CD4-positive, alpha-beta T cell (primary cell): ENCODE results near the gene NEK9. TPM values are rescaled to one million over a fixed set of nuclear protein-coding genes. Genes with fewer than 3 reads are reported as not detected.

ENCODE experiments used
- ATAC-seq: fragments of 200-7000 bp; cut with Tn5 transposase; one replicate; pipeline ENCODE4 v1.10.0; 2022; ENCODE audit warnings: mild to moderate bottlenecking; ENCODE audit not compliant: poor library complexity
- CTCF ChIA-PET: fragments of 350-600 bp; sonication (Branson Sonifier 250); formaldehyde crosslinking; loops from one replicate; lab custom pipeline; 2021; ENCODE audit warnings: antibody characterized with exemption, inconsistent platforms; lab: Charles Lee
- POLR2A ChIA-PET: fragments of 350-600 bp; sonication (Branson Sonifier 250); formaldehyde crosslinking; loops from one replicate; lab custom pipeline; 2021; ENCODE audit warnings: antibody characterized with exemption, inconsistent platforms; lab: Charles Lee
- DNase-seq, 14 experiments: peaks; one replicate each; pipeline ENCODE4 v3.0.0-alpha.2; 2013 to 2020; ENCODE audit warnings: mixed read lengths in 2 of 14
- H3K27ac ChIP-seq, 2 donors: one replicate each; pipeline versions ENCODE4 v1.5.1 to v1.7.0; 2013; ENCODE audit warnings: low read length in 2 of 2, low read depth in 1 of 2, mild to moderate bottlenecking in 1 of 2
- H3K27me3 ChIP-seq, 2 experiments: 1 replicate in 1 of 2; 2 replicates in 1 of 2; pipeline versions ENCODE4 v1.6.1 to v1.7.0; 2013; ENCODE audit warnings: low read length in 2 of 2, control low read depth in 1 of 2, mild to moderate bottlenecking in 1 of 2, moderate library complexity in 1 of 2; ENCODE audit not compliant: insufficient read depth in 2 of 2, control insufficient read depth in 1 of 2
- H3K36me3 ChIP-seq: one replicate; pipeline ENCODE4 v1.6.1; 2013; ENCODE audit warnings: low read length, control low read depth; ENCODE audit not compliant: insufficient read depth
- H3K4me1 ChIP-seq: one replicate; pipeline ENCODE4 v1.6.1; 2013; ENCODE audit warnings: low read length, control low read depth; ENCODE audit not compliant: insufficient read depth
- H3K4me3 ChIP-seq: one replicate; pipeline ENCODE4 v1.5.1; 2013; ENCODE audit warnings: mild to moderate bottlenecking, low read length, moderate library complexity
- H3K9me3 ChIP-seq, 2 experiments: 1 replicate in 1 of 2; 2 replicates in 1 of 2; pipeline versions ENCODE4 v1.6.1 to v1.7.0; 2013; ENCODE audit warnings: low read length in 2 of 2, mild to moderate bottlenecking in 2 of 2, control low read depth in 1 of 2, moderate library complexity in 1 of 2; ENCODE audit not compliant: control insufficient read depth in 1 of 2, insufficient read depth in 1 of 2
- H3K27ac Mint-ChIP-seq: one replicate; pipeline ENCODE4 v1.8.0; 2020; ENCODE audit warnings: mixed read lengths
- H3K27me3 Mint-ChIP-seq: one replicate; pipeline ENCODE4 v1.8.0; 2021; ENCODE audit warnings: mixed read lengths
- H3K36me3 Mint-ChIP-seq: one replicate; pipeline ENCODE4 v1.8.0; 2021; ENCODE audit warnings: low read depth, mixed read lengths
- H3K4me1 Mint-ChIP-seq: one replicate; pipeline ENCODE4 v1.8.0; 2021; ENCODE audit warnings: low read depth, mixed read lengths
- H3K4me3 Mint-ChIP-seq: one replicate; pipeline ENCODE4 v1.8.0; 2020; ENCODE audit warnings: mild to moderate bottlenecking, mixed read lengths
- H3K9me3 Mint-ChIP-seq: one replicate; pipeline ENCODE4 v1.8.0; 2020; ENCODE audit warnings: mixed read lengths
- intact Hi-C, 2 experiments: fragments of 100-400 bp; cut with DNase I in 1 of 2; cut with micrococcal nuclease in 1 of 2; formaldehyde crosslinking; loops; one replicate each; pipeline versions ENCODE4 v1.15.1 to v1.9.0; 2023 to 2025; cut with DNase I, micrococcal nuclease
- total RNA-seq, 174 experiments: library from RNA in 2 of 174; stranded (reverse) in 2 of 174; gene quantifications; one replicate each; pipeline ENCODE4 v1.2.3 and lab custom pipeline; 2021 to 2026
- TF ChIP-seq, protein P1 (sequence below): fragments of 200-600 bp; IDR thresholded peaks from one replicate; pipeline ENCODE4 v1.8.0; 2022; ENCODE audit warnings: antibody characterized with exemption, mild to moderate bottlenecking

The NEK9 gene
- total RNA-seq, 2 experiments from 2014 or later: 53.5 to 54.1 TPM

DNA sequence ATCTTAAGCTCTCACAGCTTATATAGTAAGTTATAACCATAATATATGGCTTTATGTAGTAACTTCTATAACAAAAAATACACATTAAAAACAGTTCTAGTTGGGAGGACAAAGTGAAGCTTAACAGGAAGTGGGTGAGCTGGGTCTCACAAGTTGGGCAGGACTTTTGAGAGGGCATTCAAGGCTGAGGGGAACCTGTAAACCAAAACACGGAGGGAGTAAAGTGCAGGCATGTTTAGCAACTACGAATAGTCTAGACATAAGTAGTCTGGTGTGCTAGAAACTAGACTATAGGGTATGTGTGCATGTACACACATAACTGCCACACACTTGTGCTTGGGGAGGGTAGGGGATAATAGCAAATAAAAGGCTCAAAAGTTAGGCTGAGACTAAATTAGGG is 14.2 kb upstream of the NEK9 start:
- H3K36me3 ChIP-seq: peaks cover 4% of the 10 kb centered on the region
- H3K27ac Mint-ChIP-seq: peak overlapping the region; percentile 61
- TF ChIP-seq, protein P1, sequence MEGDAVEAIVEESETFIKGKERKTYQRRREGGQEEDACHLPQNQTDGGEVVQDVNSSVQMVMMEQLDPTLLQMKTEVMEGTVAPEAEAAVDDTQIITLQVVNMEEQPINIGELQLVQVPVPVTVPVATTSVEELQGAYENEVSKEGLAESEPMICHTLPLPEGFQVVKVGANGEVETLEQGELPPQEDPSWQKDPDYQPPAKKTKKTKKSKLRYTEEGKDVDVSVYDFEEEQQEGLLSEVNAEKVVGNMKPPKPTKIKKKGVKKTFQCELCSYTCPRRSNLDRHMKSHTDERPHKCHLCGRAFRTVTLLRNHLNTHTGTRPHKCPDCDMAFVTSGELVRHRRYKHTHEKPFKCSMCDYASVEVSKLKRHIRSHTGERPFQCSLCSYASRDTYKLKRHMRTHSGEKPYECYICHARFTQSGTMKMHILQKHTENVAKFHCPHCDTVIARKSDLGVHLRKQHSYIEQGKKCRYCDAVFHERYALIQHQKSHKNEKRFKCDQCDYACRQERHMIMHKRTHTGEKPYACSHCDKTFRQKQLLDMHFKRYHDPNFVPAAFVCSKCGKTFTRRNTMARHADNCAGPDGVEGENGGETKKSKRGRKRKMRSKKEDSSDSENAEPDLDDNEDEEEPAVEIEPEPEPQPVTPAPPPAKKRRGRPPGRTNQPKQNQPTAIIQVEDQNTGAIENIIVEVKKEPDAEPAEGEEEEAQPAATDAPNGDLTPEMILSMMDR: no peak
- no peaks in the 10 kb centered on the region for H3K9me3 ChIP-seq
- H3K36me3 Mint-ChIP-seq: peaks cover 45% of the 10 kb centered on the region
- ATAC-seq (no peak), DNase-seq (peak in 3 of 14 experiments; percentile 28 to 40 (median 31))
- H3K27ac ChIP-seq: no peak overlapping the region
- H3K9me3 Mint-ChIP-seq: no peaks in the 10 kb centered on the region
- ChIA-PET CTCF (interaction anchor here (0.6 to 2.0 kb wide), 6 partner anchors 15 to 205 kb away, joined by 3 to 8 read pairs (median 4); no protein-coding TSS in a partner anchor), POLR2A (interaction anchor here (0.8 to 2.3 kb wide), 4 partner anchors 9 to 153 kb away, joined by 3 to 6 read pairs (median 4); partner anchors contain the start of gene NEK9)
- no peak overlapping the region for H3K4me3 ChIP-seq
- H3K4me1 ChIP-seq: peaks cover 22% of the 10 kb centered on the region
- intact Hi-C loops: loop anchor here in 1 of 2 experiments (5.0 kb wide), 1 partner anchor 36 kb away; the partner anchor contains the start of gene TMED10
- no peaks in the 10 kb centered on the region for H3K27me3 Mint-ChIP-seq
- H3K4me3 Mint-ChIP-seq: no peak overlapping the region
- H3K27me3 ChIP-seq: no peaks in the 10 kb centered on the region
- H3K4me1 Mint-ChIP-seq: peaks cover 65% of the 10 kb centered on the region

DNA sequence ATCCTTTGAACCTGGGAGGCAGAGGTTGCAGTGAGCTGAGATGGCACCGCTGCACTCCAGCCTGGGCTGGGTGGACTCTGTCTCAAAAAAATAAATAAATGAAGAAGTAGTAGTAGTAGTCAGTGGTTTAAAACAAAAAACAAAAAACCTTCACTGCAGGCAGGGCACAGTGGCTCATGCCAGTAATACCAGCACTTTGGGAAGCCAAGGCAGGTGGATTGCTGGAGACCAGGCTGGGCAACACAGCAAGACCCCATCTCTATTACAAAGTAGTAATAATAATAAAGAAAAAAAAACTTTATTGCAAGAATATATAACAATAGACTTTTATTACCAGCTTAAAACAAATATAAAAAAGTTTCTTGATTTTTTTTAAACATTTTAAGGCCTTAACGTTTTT is 13.8 kb upstream of the NEK9 start:
- peak overlapping the region; percentile 61 for H3K27ac Mint-ChIP-seq
- H3K36me3 ChIP-seq: peaks cover 8% of the 10 kb centered on the region
- no peak overlapping the region for H3K4me3 ChIP-seq
- H3K9me3 Mint-ChIP-seq: no peaks in the 10 kb centered on the region
- ChIA-PET CTCF (interaction anchor here (0.6 to 2.0 kb wide), 4 partner anchors 15 to 206 kb away, joined by 3 to 8 read pairs (median 6); no protein-coding TSS in a partner anchor), POLR2A (interaction anchor here (0.8 to 2.3 kb wide), 4 partner anchors 9 to 154 kb away, joined by 3 to 6 read pairs (median 4); partner anchors contain the start of gene NEK9)
- no peak overlapping the region for H3K27ac ChIP-seq
- H3K9me3 ChIP-seq: no peaks in the 10 kb centered on the region
- H3K27me3 ChIP-seq: no peaks in the 10 kb centered on the region
- no peak for ATAC-seq
- peaks cover 47% of the 10 kb centered on the region for H3K36me3 Mint-ChIP-seq
- no peaks in the 10 kb centered on the region for H3K27me3 Mint-ChIP-seq
- peaks cover 22% of the 10 kb centered on the region for H3K4me1 ChIP-seq
- no peak overlapping the region for H3K4me3 Mint-ChIP-seq
- intact Hi-C loops: loop anchor here in 1 of 2 experiments (5.0 kb wide), 1 partner anchor 37 kb away; the partner anchor contains the start of gene TMED10
- TF ChIP-seq, protein P1: no peak
- peaks cover 62% of the 10 kb centered on the region for H3K4me1 Mint-ChIP-seq
- DNase-seq: no peak

DNA sequence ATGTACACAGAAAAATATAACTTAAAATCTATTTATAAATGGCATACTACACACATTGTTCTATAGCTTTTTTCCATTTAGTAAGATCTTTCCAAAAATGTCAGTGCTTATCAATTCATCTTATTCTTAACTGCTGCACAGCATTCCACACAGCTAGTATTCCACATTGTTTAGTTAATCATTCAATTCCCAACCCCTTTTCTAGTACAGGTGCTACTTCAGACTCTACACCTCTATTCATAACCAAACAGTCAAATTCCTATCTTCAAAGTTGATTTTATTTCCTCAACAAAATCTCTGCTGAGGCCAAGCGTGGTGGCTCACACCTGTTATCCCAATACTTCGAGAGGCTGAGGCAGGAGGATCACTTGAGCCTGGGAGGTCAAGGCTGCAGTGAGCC is 12.3 kb upstream of the NEK9 start:
- ATAC-seq (no peak), DNase-seq (no peak)
- Histone ChIP-seq H3K4me1 (peaks cover 11% of the 10 kb centered on the region), H3K27me3 (no peaks in the 10 kb centered on the region), H3K27ac (peak overlapping the region in 1 of 2 donors; percentile 21), H3K4me3 (no peak overlapping the region), H3K9me3 (no peaks in the 10 kb centered on the region), H3K36me3 (peaks cover 22% of the 10 kb centered on the region)
- H3K9me3 Mint-ChIP-seq: no peaks in the 10 kb centered on the region
- intact Hi-C loops: no loop called here
- TF ChIP-seq, protein P1: no peak
- peak overlapping the region; percentile 75 for H3K27ac Mint-ChIP-seq
- H3K4me3 Mint-ChIP-seq: peak overlapping the region; percentile 27
- ChIA-PET CTCF (interaction anchor here (1.2 to 1.7 kb wide), 2 partner anchors 109 to 156 kb away, joined by 3 to 7 read pairs; no protein-coding TSS in a partner anchor), POLR2A (interaction anchor here (0.9 to 1.9 kb wide), 5 partner anchors 11 to 110 kb away, joined by 3 to 6 read pairs (median 5); partner anchors contain the start of gene NEK9)
- peaks cover 49% of the 10 kb centered on the region for H3K4me1 Mint-ChIP-seq
- peaks cover 46% of the 10 kb centered on the region for H3K36me3 Mint-ChIP-seq
- no peaks in the 10 kb centered on the region for H3K27me3 Mint-ChIP-seq
